Activated naive CD4-positive, alpha-beta T cell treated with anti-CD3 and anti-CD28 coated beads, Interleukin-2, amount 10 ng/mL, durations not matched to agents 7 days and 5 days (primary cell): ENCODE data around the gene ZMIZ1.

ENCODE experiments used
- CTCF ChIA-PET: fragments of 350-600 bp; sonication (Branson Sonifier 250); formaldehyde crosslinking; loops from one replicate; lab custom pipeline; 2021; ENCODE audit warnings: antibody characterized with exemption; lab: Charles Lee
- DNase-seq: peaks from one replicate; pipeline ENCODE4 v3.0.0-alpha.2; 2020
- H3K27ac Mint-ChIP-seq: one replicate; pipeline ENCODE4 v1.8.0; 2021; ENCODE audit warnings: mild to moderate bottlenecking, moderate library complexity, mixed read lengths
- H3K27me3 Mint-ChIP-seq: one replicate; pipeline ENCODE4 v1.8.0; 2021; ENCODE audit warnings: mild to moderate bottlenecking, mixed read lengths
- H3K36me3 Mint-ChIP-seq: one replicate; pipeline ENCODE4 v1.8.0; 2021; ENCODE audit warnings: mixed read lengths
- H3K4me1 Mint-ChIP-seq: one replicate; pipeline ENCODE4 v1.8.0; 2021; ENCODE audit warnings: mixed read lengths
- H3K4me3 Mint-ChIP-seq: one replicate; pipeline ENCODE4 v1.8.0; 2021; ENCODE audit warnings: mild to moderate bottlenecking, moderate library complexity, mixed read lengths
- H3K9me3 Mint-ChIP-seq: one replicate; pipeline ENCODE4 v1.8.0; 2021; ENCODE audit warnings: mixed read lengths

The ZMIZ1 gene

GRCh38 chr10:79044036-79044632 lies 24.6 kb upstream of the ZMIZ1 start:
- Mint-ChIP-seq H3K27me3 (peaks cover 6% of the 10 kb centered on the region), H3K9me3 (no peaks in the 10 kb centered on the region), H3K4me3 (no peak overlapping the region), H3K4me1 (peaks cover 38% of the 10 kb centered on the region), H3K36me3 (peaks cover 2% of the 10 kb centered on the region), H3K27ac (no peak overlapping the region)
- CTCF ChIA-PET: no interaction called here
- DNase-seq: no peak

DNA sequence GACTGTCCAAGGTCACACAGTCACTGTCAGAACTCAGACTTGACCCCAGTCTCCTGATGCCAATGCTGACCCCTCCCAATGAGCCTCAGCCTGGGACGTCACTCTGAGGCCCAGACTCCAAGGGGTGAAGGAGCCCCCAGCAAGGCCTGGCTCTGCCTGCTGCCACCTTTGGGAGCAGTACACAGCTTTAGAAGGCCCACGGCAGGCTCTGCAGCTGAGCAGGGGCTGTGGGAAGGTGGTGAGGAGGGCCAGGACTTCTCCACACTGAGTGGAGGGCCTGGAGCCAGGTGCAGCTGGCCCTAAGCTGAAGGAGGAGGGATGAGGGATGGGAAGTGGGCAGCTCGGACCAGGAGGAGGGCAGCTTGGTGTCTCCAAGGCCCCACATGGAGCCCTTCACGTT lies 23.9 kb upstream of the ZMIZ1 start:
- no peak for DNase-seq
- CTCF ChIA-PET: no interaction called here
- Mint-ChIP-seq H3K9me3 (no peaks in the 10 kb centered on the region), H3K27ac (no peak overlapping the region), H3K27me3 (peaks cover 6% of the 10 kb centered on the region), H3K36me3 (peaks cover 2% of the 10 kb centered on the region), H3K4me1 (peaks cover 45% of the 10 kb centered on the region), H3K4me3 (no peak overlapping the region)

GRCh38 chr10:79045566-79046175 lies 23.1 kb upstream of the ZMIZ1 start:
- CTCF ChIA-PET: no interaction called here
- H3K4me3 Mint-ChIP-seq: no peak overlapping the region
- peaks cover 54% of the 10 kb centered on the region for H3K4me1 Mint-ChIP-seq
- DNase-seq: no peak
- peaks cover 6% of the 10 kb centered on the region for H3K27me3 Mint-ChIP-seq
- no peaks in the 10 kb centered on the region for H3K9me3 Mint-ChIP-seq
- H3K27ac Mint-ChIP-seq: no peak overlapping the region
- H3K36me3 Mint-ChIP-seq: peaks cover 2% of the 10 kb centered on the region

- H3K27ac Mint-ChIP-seq: peak overlapping the region; percentile 29
- H3K36me3 Mint-ChIP-seq: peaks cover 2% of the 10 kb centered on the region
- H3K9me3 Mint-ChIP-seq: no peaks in the 10 kb centered on the region
- CTCF ChIA-PET: no interaction called here
- no peak overlapping the region for H3K4me3 Mint-ChIP-seq
- H3K4me1 Mint-ChIP-seq: peaks cover 60% of the 10 kb centered on the region
- H3K27me3 Mint-ChIP-seq: peaks cover 6% of the 10 kb centered on the region
- no peak for DNase-seq
These were observed 22.4 kb upstream of the ZMIZ1 start for GRCh38 chr10:79046326-79046725.

GRCh38 chr10:79046741-79047583 lies 21.8 kb upstream of the ZMIZ1 start:
- CTCF ChIA-PET: no interaction called here
- H3K27ac Mint-ChIP-seq: peak overlapping the region; percentile 95
- H3K27me3 Mint-ChIP-seq: peaks cover 6% of the 10 kb centered on the region
- peaks cover 2% of the 10 kb centered on the region for H3K36me3 Mint-ChIP-seq
- peaks cover 66% of the 10 kb centered on the region for H3K4me1 Mint-ChIP-seq
- no peaks in the 10 kb centered on the region for H3K9me3 Mint-ChIP-seq
- H3K4me3 Mint-ChIP-seq: no peak overlapping the region
- no peak for DNase-seq

DNA sequence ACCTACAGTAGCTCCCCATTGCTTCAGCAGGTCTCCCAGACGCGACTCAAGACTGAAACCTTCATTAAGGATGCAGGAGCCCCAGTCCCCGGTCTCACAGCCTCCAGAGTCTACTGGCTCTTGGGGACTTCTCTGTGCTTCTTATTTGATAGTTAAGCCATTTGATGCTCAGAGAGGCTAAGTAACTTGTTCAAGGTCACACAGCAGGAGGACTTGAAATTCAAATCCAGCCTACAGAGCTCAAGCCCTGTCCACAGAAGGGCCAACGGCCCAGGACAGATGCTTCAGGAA lies 21.2 kb upstream of the ZMIZ1 start:
- H3K27me3 Mint-ChIP-seq: peaks cover 11% of the 10 kb centered on the region
- H3K9me3 Mint-ChIP-seq: no peaks in the 10 kb centered on the region
- no peak overlapping the region for H3K4me3 Mint-ChIP-seq
- CTCF ChIA-PET: interaction anchor here (1.8 kb wide), 1 partner anchor 73 kb away, joined by 4 read pairs; no protein-coding TSS in a partner anchor
- no peak for DNase-seq
- H3K27ac Mint-ChIP-seq: peak overlapping the region; percentile 95
- peaks cover 70% of the 10 kb centered on the region for H3K4me1 Mint-ChIP-seq
- H3K36me3 Mint-ChIP-seq: peaks cover 2% of the 10 kb centered on the region

DNA sequence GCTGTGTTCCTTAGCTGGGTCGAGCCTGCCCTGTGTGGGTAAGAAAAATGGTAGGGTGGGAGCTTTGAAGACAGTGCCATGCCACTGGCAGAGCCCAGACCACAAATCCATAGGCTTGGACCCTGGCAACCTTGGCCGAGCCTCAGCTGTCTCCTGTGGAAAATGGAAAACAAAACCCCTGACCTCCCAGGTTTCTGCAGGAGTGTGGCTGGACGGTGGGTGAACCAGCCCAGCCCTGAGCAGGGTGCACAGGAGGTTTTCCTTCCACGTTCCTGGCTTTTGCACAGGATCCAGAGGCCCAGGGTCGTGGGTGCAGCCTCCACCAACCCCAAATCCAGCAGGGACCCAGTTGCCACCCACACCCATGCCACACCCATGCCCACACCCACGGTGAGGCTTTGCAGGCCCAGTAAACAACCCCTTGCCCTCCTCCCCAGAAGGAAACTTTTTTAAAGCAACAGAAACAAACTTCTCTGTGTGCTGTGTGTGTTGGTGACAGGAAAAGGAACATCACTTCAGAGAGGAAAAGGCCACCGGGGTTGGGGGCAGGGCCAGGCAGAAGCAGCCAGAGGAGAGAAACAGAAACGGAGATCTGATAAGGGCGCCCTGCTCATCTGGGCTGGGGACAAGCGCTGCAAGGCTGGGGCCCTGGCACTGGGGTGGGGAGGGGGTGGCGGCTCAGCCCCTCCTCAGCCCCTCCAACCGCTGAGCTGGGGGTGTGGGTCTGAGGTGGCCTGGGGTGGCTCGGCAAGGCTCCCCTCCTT lies 20.7 kb upstream of the ZMIZ1 start:
- Mint-ChIP-seq H3K27ac (peak overlapping the region; percentile 95), H3K4me3 (peak overlapping the region; percentile 73), H3K4me1 (peaks cover 69% of the 10 kb centered on the region), H3K9me3 (no peaks in the 10 kb centered on the region), H3K27me3 (peaks cover 11% of the 10 kb centered on the region), H3K36me3 (peaks cover 2% of the 10 kb centered on the region)
- DNase-seq: peak; percentile 90
- CTCF ChIA-PET: interaction anchor here (1.8 kb wide), 1 partner anchor 73 kb away, joined by 4 read pairs; no protein-coding TSS in a partner anchor

- Mint-ChIP-seq H3K27me3 (peaks cover 11% of the 10 kb centered on the region), H3K4me1 (peaks cover 66% of the 10 kb centered on the region), H3K36me3 (peaks cover 2% of the 10 kb centered on the region), H3K27ac (peak overlapping the region; percentile 95), H3K4me3 (peak overlapping the region; percentile 73), H3K9me3 (no peaks in the 10 kb centered on the region)
- CTCF ChIA-PET: interaction anchor here (1.8 kb wide), 1 partner anchor 74 kb away, joined by 4 read pairs; no protein-coding TSS in a partner anchor
- DNase-seq: no peak
These were observed 19.9 kb upstream of the ZMIZ1 start for GRCh38 chr10:79048639-79049550.

- no peak for DNase-seq
These were observed 18.6 kb upstream of the ZMIZ1 start for GRCh38 chr10:79049931-79050895.

DNA sequence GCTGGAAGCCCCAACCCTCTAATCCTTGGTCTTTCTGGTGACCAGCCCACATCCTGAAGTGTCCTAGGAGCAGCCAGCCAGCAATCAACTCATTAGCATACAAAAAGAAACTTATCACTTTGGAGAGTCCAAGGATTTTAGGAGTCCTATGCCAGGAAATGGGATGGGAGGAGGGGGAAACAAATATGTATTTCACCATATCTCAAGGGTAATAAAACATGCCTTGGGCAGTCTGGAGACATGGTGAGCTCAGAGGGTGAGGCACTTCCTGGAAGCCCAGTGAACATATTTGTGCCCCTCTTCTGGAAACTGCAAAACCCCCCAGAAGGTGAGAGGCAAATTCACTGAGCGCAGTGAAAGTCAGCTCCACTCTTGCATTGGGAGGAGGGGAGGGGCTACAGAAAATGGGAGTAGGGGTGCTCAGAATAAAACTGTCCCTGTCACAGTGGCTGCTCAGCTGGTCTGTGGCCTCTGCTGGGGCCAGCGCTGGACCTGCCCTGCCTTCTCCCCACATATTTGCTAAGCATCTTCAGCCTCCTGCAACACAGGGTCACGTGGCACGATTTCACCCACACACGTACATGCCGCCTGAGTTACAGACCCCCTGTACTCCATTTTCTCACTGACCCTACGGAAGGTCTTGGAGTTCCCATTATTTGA lies 17.7 kb upstream of the ZMIZ1 start:
- Mint-ChIP-seq H3K36me3 (peaks cover 2% of the 10 kb centered on the region), H3K27ac (no peak overlapping the region), H3K4me3 (no peak overlapping the region), H3K9me3 (no peaks in the 10 kb centered on the region), H3K27me3 (peaks cover 14% of the 10 kb centered on the region), H3K4me1 (peaks cover 58% of the 10 kb centered on the region)
- CTCF ChIA-PET: no interaction called here
- no peak for DNase-seq

More at GRCh38 chr10:79049931-79050895, 18.6 kb upstream of the ZMIZ1 start:
- H3K9me3 Mint-ChIP-seq: no peaks in the 10 kb centered on the region
- peaks cover 65% of the 10 kb centered on the region for H3K4me1 Mint-ChIP-seq
- H3K4me3 Mint-ChIP-seq: peak overlapping the region; percentile 35
- H3K27me3 Mint-ChIP-seq: peaks cover 14% of the 10 kb centered on the region
- peak overlapping the region; percentile 95 for H3K27ac Mint-ChIP-seq
- CTCF ChIA-PET: no interaction called here
- H3K36me3 Mint-ChIP-seq: peaks cover 2% of the 10 kb centered on the region

DNA sequence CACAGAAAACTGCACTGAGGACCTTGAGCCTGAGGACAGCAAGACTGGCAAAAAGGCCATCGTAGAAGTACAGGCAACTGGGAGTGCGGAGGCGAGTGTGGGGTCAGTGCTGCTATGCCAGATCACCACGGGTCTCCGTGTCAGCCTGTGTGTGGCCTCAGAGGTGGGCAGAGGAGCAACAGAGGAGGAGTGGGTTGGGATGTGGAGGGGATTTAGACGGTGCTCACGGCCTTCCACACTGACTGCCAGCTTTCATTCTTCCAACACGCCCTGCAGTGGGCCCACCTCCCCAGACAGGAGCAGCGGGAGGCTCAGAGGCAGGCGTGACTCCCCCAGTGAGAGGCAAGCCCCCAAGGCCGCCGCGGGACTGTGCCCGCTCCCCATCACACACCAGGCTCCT lies 17.0 kb upstream of the ZMIZ1 start:
- Mint-ChIP-seq H3K4me1 (peaks cover 52% of the 10 kb centered on the region), H3K27me3 (peaks cover 20% of the 10 kb centered on the region), H3K9me3 (no peaks in the 10 kb centered on the region), H3K36me3 (peaks cover 2% of the 10 kb centered on the region), H3K27ac (no peak overlapping the region), H3K4me3 (no peak overlapping the region)
- CTCF ChIA-PET: interaction anchor here (1.0 to 2.6 kb wide), 2 partner anchors 12 to 76 kb away, joined by 3 to 12 read pairs; no protein-coding TSS in a partner anchor
- DNase-seq: no peak
